ENCODE results near the gene PTP4A2. TPM values are rescaled to one million over a fixed set of nuclear protein-coding genes. Genes with fewer than 3 reads are reported as not detected.

PTP4A2 gene
- total and polyA plus RNA-seq, 2 of the 13 experiments (the other 11 are each of a cell fraction or from before 2014, with no cell fraction given) = 173 to 225 TPM

DNA sequence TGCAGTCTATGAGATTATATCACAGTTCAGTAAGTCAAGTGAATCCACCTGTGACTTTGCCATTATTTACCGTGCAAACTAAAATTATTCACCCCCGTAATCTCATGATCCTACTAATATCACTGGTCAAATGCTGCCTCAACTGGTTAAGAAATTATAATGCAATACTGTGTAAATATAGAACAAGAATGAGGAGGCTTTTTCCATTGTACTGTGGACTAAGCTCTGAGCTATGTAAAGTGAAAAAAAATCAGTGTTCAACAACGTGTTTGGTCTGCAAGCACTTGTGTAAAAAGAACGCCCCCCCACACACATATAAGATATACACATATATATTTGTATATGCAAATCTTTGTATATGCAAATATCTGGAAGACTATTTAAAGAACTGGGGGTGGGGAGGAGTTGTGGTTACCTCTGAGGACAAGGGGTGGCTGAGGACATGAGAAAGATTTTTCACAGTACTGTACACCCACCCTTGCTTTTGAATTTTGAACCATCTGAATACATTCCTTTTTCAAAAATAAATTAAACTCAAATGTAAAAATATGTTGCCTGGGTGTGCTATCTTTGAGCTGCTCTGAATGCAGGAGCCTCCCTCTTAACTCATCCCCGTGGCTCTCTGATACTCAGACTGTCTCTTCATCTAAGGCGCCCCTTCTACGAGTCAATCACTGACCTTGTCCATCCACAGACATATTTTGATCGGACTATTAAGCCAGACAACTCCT, 57.0 kb downstream of the PTP4A2 start (continued):
- TF ChIP-seq, protein P1, sequence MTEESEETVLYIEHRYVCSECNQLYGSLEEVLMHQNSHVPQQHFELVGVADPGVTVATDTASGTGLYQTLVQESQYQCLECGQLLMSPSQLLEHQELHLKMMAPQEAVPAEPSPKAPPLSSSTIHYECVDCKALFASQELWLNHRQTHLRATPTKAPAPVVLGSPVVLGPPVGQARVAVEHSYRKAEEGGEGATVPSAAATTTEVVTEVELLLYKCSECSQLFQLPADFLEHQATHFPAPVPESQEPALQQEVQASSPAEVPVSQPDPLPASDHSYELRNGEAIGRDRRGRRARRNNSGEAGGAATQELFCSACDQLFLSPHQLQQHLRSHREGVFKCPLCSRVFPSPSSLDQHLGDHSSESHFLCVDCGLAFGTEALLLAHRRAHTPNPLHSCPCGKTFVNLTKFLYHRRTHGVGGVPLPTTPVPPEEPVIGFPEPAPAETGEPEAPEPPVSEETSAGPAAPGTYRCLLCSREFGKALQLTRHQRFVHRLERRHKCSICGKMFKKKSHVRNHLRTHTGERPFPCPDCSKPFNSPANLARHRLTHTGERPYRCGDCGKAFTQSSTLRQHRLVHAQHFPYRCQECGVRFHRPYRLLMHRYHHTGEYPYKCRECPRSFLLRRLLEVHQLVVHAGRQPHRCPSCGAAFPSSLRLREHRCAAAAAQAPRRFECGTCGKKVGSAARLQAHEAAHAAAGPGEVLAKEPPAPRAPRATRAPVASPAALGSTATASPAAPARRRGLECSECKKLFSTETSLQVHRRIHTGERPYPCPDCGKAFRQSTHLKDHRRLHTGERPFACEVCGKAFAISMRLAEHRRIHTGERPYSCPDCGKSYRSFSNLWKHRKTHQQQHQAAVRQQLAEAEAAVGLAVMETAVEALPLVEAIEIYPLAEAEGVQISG (CRISPR knock-in tag; IDR thresholded peaks at IDR 0.05) = no peak
- TF ChIP-seq DRAP1 (CRISPR knock-in tag; IDR thresholded peaks at IDR 0.05) (no peak), SETDB1 (CRISPR knock-in tag; IDR thresholded peaks at IDR 0.05; ENCODE audit: borderline replicate concordance) (no peak), ZNF570 (CRISPR knock-in tag; IDR thresholded peaks at IDR 0.05; ENCODE audit: borderline replicate concordance) (no peak), YEATS4 (CRISPR knock-in tag; IDR thresholded peaks at IDR 0.05; ENCODE audit: borderline replicate concordance) (no peak), KDM5B (CRISPR knock-in tag; IDR thresholded peaks at IDR 0.05; ENCODE audit: borderline replicate concordance) (no peak), PHF5A (CRISPR knock-in tag; IDR thresholded peaks at IDR 0.05; ENCODE audit: low read depth, unreplicated experiment) (no peak), REPIN1 (CRISPR knock-in tag; IDR thresholded peaks at IDR 0.05; ENCODE audit: borderline replicate concordance, low read depth) (0 out of 2 replicates have a peak, but pooled peaks have one; percentile 21), ZFP37 (CRISPR knock-in tag; IDR thresholded peaks at IDR 0.05; ENCODE audit: borderline replicate concordance) (no peak), SKI (IDR thresholded peaks at IDR 0.05; ENCODE audit: partially characterized antibody) (no peak)
- TF ChIP-seq, protein P2, sequence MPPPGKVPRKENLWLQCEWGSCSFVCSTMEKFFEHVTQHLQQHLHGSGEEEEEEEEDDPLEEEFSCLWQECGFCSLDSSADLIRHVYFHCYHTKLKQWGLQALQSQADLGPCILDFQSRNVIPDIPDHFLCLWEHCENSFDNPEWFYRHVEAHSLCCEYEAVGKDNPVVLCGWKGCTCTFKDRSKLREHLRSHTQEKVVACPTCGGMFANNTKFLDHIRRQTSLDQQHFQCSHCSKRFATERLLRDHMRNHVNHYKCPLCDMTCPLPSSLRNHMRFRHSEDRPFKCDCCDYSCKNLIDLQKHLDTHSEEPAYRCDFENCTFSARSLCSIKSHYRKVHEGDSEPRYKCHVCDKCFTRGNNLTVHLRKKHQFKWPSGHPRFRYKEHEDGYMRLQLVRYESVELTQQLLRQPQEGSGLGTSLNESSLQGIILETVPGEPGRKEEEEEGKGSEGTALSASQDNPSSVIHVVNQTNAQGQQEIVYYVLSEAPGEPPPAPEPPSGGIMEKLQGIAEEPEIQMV (CRISPR knock-in tag; IDR thresholded peaks at IDR 0.05; ENCODE audit: low read depth) = 0 out of 2 replicates have a peak, but pooled peaks have one; percentile 33

All from HepG2 (cell line).